ENCODE results near the gene AKAP8L. TPM values are rescaled to one million over a fixed set of nuclear protein-coding genes. Genes with fewer than 3 reads are reported as not detected.
A peak's percentile ranks its signal among the peaks of the same experiment; 100 is the strongest.
"Not testable (repeated sequence)": the region's sequence is repeated elsewhere in the genome, so short reads cannot be mapped to it uniquely, and the experiment has no call there.

AKAP8L gene
- total and polyA plus RNA-seq, 5 donors: 64.4 to 106 (median 85.2) TPM

- Histone ChIP-seq H3K27ac (ENCODE audit: low read length) (no peak overlapping the region), H3K27me3 (ENCODE audit: control insufficient read depth, insufficient read depth) (no peaks in the 10 kb centered on the region), H3K4me1 (ENCODE audit: control insufficient read depth, insufficient read depth, low read length) (peaks cover 4% of the 10 kb centered on the region), H3K4me3 (ENCODE audit: low read length) (no peak overlapping the region), H3K9me3 (ENCODE audit: control insufficient read depth, low read length) (no peaks in the 10 kb centered on the region)
- ATAC-seq (no peak), DNase-seq (peak in 2 of 3 donors; percentile 48 to 58)
- intact Hi-C loops (cut with DNase I): no loop called here
- 88% methylated on average over 22 of the region's 22 CpGs for WGBS
These were observed 3.7 kb upstream of the AKAP8L start for GRCh38 chr19:15422296-15423075.

- H3K4me1 ChIP-seq (ENCODE audit: control insufficient read depth, insufficient read depth, low read length): peaks cover 7% of the 10 kb centered on the region
- no peaks in the 10 kb centered on the region for H3K9me3 ChIP-seq (ENCODE audit: control insufficient read depth, low read length)
- H3K27ac ChIP-seq (ENCODE audit: low read length): peak overlapping the region; percentile 29
- ATAC-seq: peak in 1 of 2 donors; percentile 1
- H3K4me3 ChIP-seq (ENCODE audit: low read length): no peak overlapping the region
- 51% methylated on average over 15 of the region's 15 CpGs for WGBS
- no peaks in the 10 kb centered on the region for H3K27me3 ChIP-seq (ENCODE audit: control insufficient read depth, insufficient read depth)
- DNase-seq: peak; percentile 49 to 86 (median 85)
- intact Hi-C loops (cut with DNase I): no loop called here
These were observed 3.0 kb upstream of the AKAP8L start for GRCh38 chr19:15421721-15422260.

- 69% methylated on average over 12 of the region's 12 CpGs for WGBS
- Histone ChIP-seq H3K9me3 (ENCODE audit: control insufficient read depth, low read length) (no peaks in the 10 kb centered on the region), H3K27ac (ENCODE audit: low read length) (peak overlapping the region; percentile 29), H3K4me1 (ENCODE audit: control insufficient read depth, insufficient read depth, low read length) (peaks cover 7% of the 10 kb centered on the region), H3K27me3 (ENCODE audit: control insufficient read depth, insufficient read depth) (no peaks in the 10 kb centered on the region), H3K4me3 (ENCODE audit: low read length) (no peak overlapping the region)
- DNase-seq (peak in 2 of 3 donors; percentile 29 to 43), ATAC-seq (no peak)
- intact Hi-C loops (cut with DNase I): no loop called here
These were observed 2.4 kb upstream of the AKAP8L start for GRCh38 chr19:15421136-15421695.

- no peak for DNase-seq
These were observed 731 bp upstream of the AKAP8L start for GRCh38 chr19:15419413-15420025.

GRCh38 chr19:15418231-15418578 lies 583 bp downstream of the AKAP8L start:
- Histone ChIP-seq H3K27me3 (ENCODE audit: control insufficient read depth, insufficient read depth) (no peaks in the 10 kb centered on the region), H3K27ac (ENCODE audit: low read length) (peak overlapping the region; percentile 78), H3K9me3 (ENCODE audit: control insufficient read depth, low read length) (no peaks in the 10 kb centered on the region), H3K4me1 (ENCODE audit: control insufficient read depth, insufficient read depth, low read length) (peaks cover 10% of the 10 kb centered on the region), H3K4me3 (ENCODE audit: low read length) (peak overlapping the region; percentile 70)
- intact Hi-C loops (cut with DNase I): no loop called here
- DNase-seq (peak in 1 of 3 donors; percentile 75), ATAC-seq (peak in 1 of 2 donors; percentile 1)
- under 1% methylated on average over 16 of the region's 16 CpGs for WGBS

More at GRCh38 chr19:15419413-15420025, 731 bp upstream of the AKAP8L start:
- intact Hi-C loops (cut with DNase I): no loop called here
- WGBS: 28% methylated on average over 16 of the region's 16 CpGs
- Histone ChIP-seq H3K4me3 (ENCODE audit: low read length) (peak overlapping the region; percentile 52), H3K4me1 (ENCODE audit: control insufficient read depth, insufficient read depth, low read length) (peaks cover 10% of the 10 kb centered on the region), H3K9me3 (ENCODE audit: control insufficient read depth, low read length) (no peaks in the 10 kb centered on the region), H3K27ac (ENCODE audit: low read length) (no peak overlapping the region), H3K27me3 (ENCODE audit: control insufficient read depth, insufficient read depth) (no peaks in the 10 kb centered on the region)
- no peak for ATAC-seq

- Histone ChIP-seq H3K9me3 (ENCODE audit: control insufficient read depth, low read length) (no peaks in the 10 kb centered on the region), H3K4me1 (ENCODE audit: control insufficient read depth, insufficient read depth, low read length) (peaks cover 12% of the 10 kb centered on the region), H3K27ac (ENCODE audit: low read length) (peak overlapping the region; percentile 78), H3K27me3 (ENCODE audit: control insufficient read depth, insufficient read depth) (no peaks in the 10 kb centered on the region), H3K4me3 (ENCODE audit: low read length) (peak overlapping the region; percentile 70)
- DNase-seq (peak in 1 of 3 donors; percentile 34), ATAC-seq (no peak)
- intact Hi-C loops (cut with DNase I): no loop called here
- WGBS: 4% methylated on average over 9 of the region's 9 CpGs
These were observed 1.1 kb downstream of the AKAP8L start for GRCh38 chr19:15417699-15418098.

GRCh38 chr19:15412832-15413231 lies 6.0 kb downstream of the AKAP8L start:
- ATAC-seq (no peak), DNase-seq (no peak)
- no peaks in the 10 kb centered on the region for H3K9me3 ChIP-seq (ENCODE audit: control insufficient read depth, low read length)
- H3K27me3 ChIP-seq (ENCODE audit: control insufficient read depth, insufficient read depth): no peaks in the 10 kb centered on the region
- peak overlapping the region; percentile 31 for H3K27ac ChIP-seq (ENCODE audit: low read length)
- intact Hi-C loops (cut with DNase I): no loop called here
- peaks cover 18% of the 10 kb centered on the region for H3K4me1 ChIP-seq (ENCODE audit: control insufficient read depth, insufficient read depth, low read length)
- no peak overlapping the region for H3K4me3 ChIP-seq (ENCODE audit: low read length)
- 69% methylated on average over 4 of the region's 4 CpGs for WGBS

- intact Hi-C loops (cut with DNase I); H3K9me3 ChIP-seq (ENCODE audit: control insufficient read depth, low read length); ATAC-seq; H3K27ac ChIP-seq (ENCODE audit: low read length); H3K4me3 ChIP-seq (ENCODE audit: low read length); DNase-seq; H3K27me3 ChIP-seq (ENCODE audit: control insufficient read depth, insufficient read depth): not testable (repeated sequence)
- WGBS: 78% methylated on average over 2 of the region's 2 CpGs
- peaks cover 13% of the 10 kb centered on the region for H3K4me1 ChIP-seq (ENCODE audit: control insufficient read depth, insufficient read depth, low read length)
These were observed 7.4 kb downstream of the AKAP8L start for GRCh38 chr19:15411351-15411750.

- no peaks in the 10 kb centered on the region for H3K27me3 ChIP-seq (ENCODE audit: control insufficient read depth, insufficient read depth)
- peak overlapping the region; percentile 85 for H3K27ac ChIP-seq (ENCODE audit: low read length)
- intact Hi-C loops (cut with DNase I): no loop called here
- no peak overlapping the region for H3K4me3 ChIP-seq (ENCODE audit: low read length)
- peaks cover 14% of the 10 kb centered on the region for H3K4me1 ChIP-seq (ENCODE audit: control insufficient read depth, insufficient read depth, low read length)
- DNase-seq (no peak), ATAC-seq (no peak)
- no peaks in the 10 kb centered on the region for H3K9me3 ChIP-seq (ENCODE audit: control insufficient read depth, low read length)
- 26% methylated on average over 3 of the region's 3 CpGs for WGBS
These were observed 14.0 kb downstream of the AKAP8L start for GRCh38 chr19:15404780-15405211.

- H3K4me3 ChIP-seq (ENCODE audit: low read length): no peak overlapping the region
- ATAC-seq (peak; percentile 60 to 72), DNase-seq (peak in 2 of 3 donors; percentile 68 to 79)
- peaks cover 12% of the 10 kb centered on the region for H3K4me1 ChIP-seq (ENCODE audit: control insufficient read depth, insufficient read depth, low read length)
- no peaks in the 10 kb centered on the region for H3K9me3 ChIP-seq (ENCODE audit: control insufficient read depth, low read length)
- intact Hi-C loops (cut with DNase I): no loop called here
- peak overlapping the region; percentile 85 for H3K27ac ChIP-seq (ENCODE audit: low read length)
- H3K27me3 ChIP-seq (ENCODE audit: control insufficient read depth, insufficient read depth): no peaks in the 10 kb centered on the region
- 42% methylated on average over 7 of the region's 7 CpGs for WGBS
These were observed 14.6 kb downstream of the AKAP8L start for GRCh38 chr19:15404097-15404779.

Measured in right cardiac atrium (tissue), 5 donors.